Endothelial cell (in vitro differentiated cells): Measurements from ENCODE around the gene CCDC142. TPM values are rescaled to one million over a fixed set of nuclear protein-coding genes. Genes with fewer than 3 reads are reported as not detected.

Experiments used
- DNase-seq: peaks from one replicate; pipeline ENCODE4 v3.0.0; 2021; ENCODE audit warnings: low spot score
- H3K27ac Mint-ChIP-seq: one replicate; pipeline ENCODE4 v1.8.0; 2021; ENCODE audit warnings: mixed read lengths, inconsistent platforms; ENCODE audit not compliant: unreplicated experiment
- H3K27me3 Mint-ChIP-seq: one replicate; pipeline ENCODE4 v1.8.0; 2021; ENCODE audit warnings: mild to moderate bottlenecking, moderate library complexity, mixed read lengths, inconsistent platforms; ENCODE audit not compliant: unreplicated experiment
- H3K36me3 Mint-ChIP-seq: one replicate; pipeline ENCODE4 v1.8.0; 2021; ENCODE audit warnings: mild to moderate bottlenecking, low read depth, mixed read lengths, inconsistent platforms; ENCODE audit not compliant: unreplicated experiment
- H3K4me1 Mint-ChIP-seq: one replicate; pipeline ENCODE4 v1.8.0; 2021; ENCODE audit warnings: mild to moderate bottlenecking, mixed read lengths, inconsistent platforms; ENCODE audit not compliant: unreplicated experiment
- H3K4me3 Mint-ChIP-seq: one replicate; pipeline ENCODE4 v1.8.0; 2021; ENCODE audit warnings: mild to moderate bottlenecking, mixed read lengths, inconsistent platforms; ENCODE audit not compliant: unreplicated experiment
- H3K9me3 Mint-ChIP-seq: one replicate; pipeline ENCODE4 v1.8.0; 2021; ENCODE audit warnings: mixed read lengths, inconsistent platforms; ENCODE audit not compliant: unreplicated experiment
- total RNA-seq: library from RNA; stranded (reverse); fragmentation: NEBNext Ultra II Directional; extraction: Animal tissue kit (Norgen Biotek cat#: 25700); gene quantifications from one replicate; pipeline ENCODE4 v1.2.1, GENCODE V29; 2021; ENCODE audit not compliant: unreplicated experiment
- TF ChIP-seq, protein P1 (sequence below): fragments of 200-600 bp; sonication (generic); IDR thresholded peaks from one replicate; pipeline ENCODE4 v1.5.0; 2021; ENCODE audit warnings: antibody characterized with exemption; ENCODE audit not compliant: unreplicated experiment

Gene CCDC142
- total RNA-seq, 1 donor from 2014 or later = 20.7 TPM

DNA sequence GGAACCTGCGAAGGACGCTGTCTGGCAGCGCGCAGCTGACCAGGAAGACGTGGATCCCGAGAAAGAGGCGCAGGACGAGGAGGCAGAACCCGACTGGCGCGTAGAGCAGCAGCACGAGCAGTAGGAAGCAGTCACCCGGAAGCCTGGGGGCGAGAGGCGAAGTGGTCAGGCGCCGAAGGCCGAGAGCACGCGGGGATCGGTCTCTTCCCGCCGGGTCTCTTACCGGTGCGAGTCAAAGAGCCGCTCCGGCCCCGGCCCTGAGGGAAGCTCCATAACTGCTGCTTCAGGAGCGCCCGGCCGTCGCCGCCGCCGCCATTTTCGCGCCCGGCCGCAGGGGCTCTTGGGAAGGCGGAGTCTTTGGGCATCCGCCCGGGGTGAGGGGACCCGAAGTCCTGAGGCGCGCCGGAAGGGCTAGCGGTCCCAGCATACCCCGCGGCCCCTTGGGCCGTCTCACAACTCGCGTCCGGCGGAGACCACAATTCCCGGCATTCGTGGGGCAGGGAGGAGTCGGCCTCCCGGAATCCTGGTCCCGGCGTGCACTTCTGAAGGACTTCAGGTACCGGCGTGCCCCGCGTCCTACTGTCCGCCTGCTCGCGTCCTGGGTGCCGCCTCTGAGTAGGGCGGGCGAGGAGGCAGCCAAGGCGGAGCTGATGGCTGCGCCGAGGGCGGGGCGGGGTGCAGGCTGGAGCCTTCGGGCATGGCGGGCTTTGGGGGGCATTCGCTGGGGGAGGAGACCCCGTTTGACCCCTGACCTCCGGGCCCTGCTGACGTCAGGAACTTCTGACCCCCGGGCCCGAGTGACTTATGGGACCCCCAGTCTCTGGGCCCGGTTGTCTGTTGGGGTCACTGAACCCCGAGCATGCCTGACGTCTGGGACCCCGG, 46.8 kb upstream of the CCDC142 start, which contains the start of the genes AUP1 and HTRA2:
TSS of gene AUP1 (minus strand) at position 350 of the 882 bp plus-strand sequence. CDS start at position 273, 77 bp downstream.
TSS of gene HTRA2 (plus strand) at position 577 of the 882 bp plus-strand sequence. CDS start at position 651, 74 bp downstream.
- Mint-ChIP-seq H3K27me3 (peaks cover 12% of the 10 kb centered on the region), H3K36me3 (peaks cover 43% of the 10 kb centered on the region), H3K27ac (peak within 1 kb of the TSS; percentile 96), H3K9me3 (no peaks in the 10 kb centered on the region), H3K4me3 (peak within 1 kb of the TSS; percentile 98), H3K4me1 (peaks cover 26% of the 10 kb centered on the region)
- DNase-seq = peak; percentile 96
- TF ChIP-seq, protein P1, sequence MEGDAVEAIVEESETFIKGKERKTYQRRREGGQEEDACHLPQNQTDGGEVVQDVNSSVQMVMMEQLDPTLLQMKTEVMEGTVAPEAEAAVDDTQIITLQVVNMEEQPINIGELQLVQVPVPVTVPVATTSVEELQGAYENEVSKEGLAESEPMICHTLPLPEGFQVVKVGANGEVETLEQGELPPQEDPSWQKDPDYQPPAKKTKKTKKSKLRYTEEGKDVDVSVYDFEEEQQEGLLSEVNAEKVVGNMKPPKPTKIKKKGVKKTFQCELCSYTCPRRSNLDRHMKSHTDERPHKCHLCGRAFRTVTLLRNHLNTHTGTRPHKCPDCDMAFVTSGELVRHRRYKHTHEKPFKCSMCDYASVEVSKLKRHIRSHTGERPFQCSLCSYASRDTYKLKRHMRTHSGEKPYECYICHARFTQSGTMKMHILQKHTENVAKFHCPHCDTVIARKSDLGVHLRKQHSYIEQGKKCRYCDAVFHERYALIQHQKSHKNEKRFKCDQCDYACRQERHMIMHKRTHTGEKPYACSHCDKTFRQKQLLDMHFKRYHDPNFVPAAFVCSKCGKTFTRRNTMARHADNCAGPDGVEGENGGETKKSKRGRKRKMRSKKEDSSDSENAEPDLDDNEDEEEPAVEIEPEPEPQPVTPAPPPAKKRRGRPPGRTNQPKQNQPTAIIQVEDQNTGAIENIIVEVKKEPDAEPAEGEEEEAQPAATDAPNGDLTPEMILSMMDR = no peak

- TF ChIP-seq, protein P1 = no peak
- H3K27me3 Mint-ChIP-seq = peaks cover 12% of the 10 kb centered on the region
- H3K36me3 Mint-ChIP-seq = peaks cover 43% of the 10 kb centered on the region
- no peak for DNase-seq
- peak overlapping the region; percentile 96 for H3K27ac Mint-ChIP-seq
- no peaks in the 10 kb centered on the region for H3K9me3 Mint-ChIP-seq
- peaks cover 26% of the 10 kb centered on the region for H3K4me1 Mint-ChIP-seq
- peak overlapping the region; percentile 98 for H3K4me3 Mint-ChIP-seq
Measured at GRCh38 chr2:74528600-74529356, 46.0 kb upstream of the CCDC142 start.

GRCh38 chr2:74527741-74528140, 44.9 kb upstream of the CCDC142 start:
- TF ChIP-seq, protein P1 = no peak
- H3K27me3 Mint-ChIP-seq = peaks cover 12% of the 10 kb centered on the region
- H3K4me1 Mint-ChIP-seq = peaks cover 26% of the 10 kb centered on the region
- peaks cover 43% of the 10 kb centered on the region for H3K36me3 Mint-ChIP-seq
- H3K27ac Mint-ChIP-seq = no peak overlapping the region
- peak overlapping the region; percentile 98 for H3K4me3 Mint-ChIP-seq
- no peak for DNase-seq
- no peaks in the 10 kb centered on the region for H3K9me3 Mint-ChIP-seq

GRCh38 chr2:74526649-74527230, 43.9 kb upstream of the CCDC142 start:
- H3K4me3 Mint-ChIP-seq = peak overlapping the region; percentile 81
- no peaks in the 10 kb centered on the region for H3K9me3 Mint-ChIP-seq
- no peak for DNase-seq
- H3K36me3 Mint-ChIP-seq = peaks cover 38% of the 10 kb centered on the region
- H3K27ac Mint-ChIP-seq = peak overlapping the region; percentile 61
- H3K4me1 Mint-ChIP-seq = peaks cover 26% of the 10 kb centered on the region
- H3K27me3 Mint-ChIP-seq = peaks cover 11% of the 10 kb centered on the region
- TF ChIP-seq, protein P1 = no peak
